ENCODE data around the gene SEMA3B.

Gene SEMA3B

DNA sequence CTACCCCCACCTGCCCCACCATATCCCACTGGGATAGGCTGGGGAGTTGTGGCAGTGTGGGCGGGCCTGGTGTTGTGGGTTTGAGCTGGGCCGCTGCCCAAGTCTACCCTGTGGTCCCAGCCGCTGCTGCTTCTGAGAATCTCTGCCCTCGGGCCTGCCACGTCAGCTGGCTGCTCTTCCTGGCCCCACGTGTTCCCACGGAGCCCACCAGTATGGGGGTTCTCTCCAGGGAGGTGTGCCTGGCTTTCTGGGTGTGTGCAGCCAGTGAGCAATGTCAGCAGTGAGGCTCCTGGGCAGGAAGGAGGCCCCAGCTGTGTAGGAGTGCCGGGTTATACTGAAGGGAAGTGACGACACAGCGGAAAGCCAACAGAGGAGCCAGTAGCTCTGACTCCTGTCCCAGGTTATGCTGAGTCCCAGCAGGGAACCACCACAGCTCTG is 22.4 kb upstream of the SEMA3B start (continued):
- TF ChIP-seq ZNF341 (tag by site-specific recombination; IDR thresholded peaks at IDR 0.05; ENCODE audit: low read depth): no peak
- no peak for TF ChIP-seq TCF7L2 (IDR thresholded peaks at IDR 0.05; ENCODE audit: borderline replicate concordance, low read depth, low read length)
- TF ChIP-seq, protein P1, sequence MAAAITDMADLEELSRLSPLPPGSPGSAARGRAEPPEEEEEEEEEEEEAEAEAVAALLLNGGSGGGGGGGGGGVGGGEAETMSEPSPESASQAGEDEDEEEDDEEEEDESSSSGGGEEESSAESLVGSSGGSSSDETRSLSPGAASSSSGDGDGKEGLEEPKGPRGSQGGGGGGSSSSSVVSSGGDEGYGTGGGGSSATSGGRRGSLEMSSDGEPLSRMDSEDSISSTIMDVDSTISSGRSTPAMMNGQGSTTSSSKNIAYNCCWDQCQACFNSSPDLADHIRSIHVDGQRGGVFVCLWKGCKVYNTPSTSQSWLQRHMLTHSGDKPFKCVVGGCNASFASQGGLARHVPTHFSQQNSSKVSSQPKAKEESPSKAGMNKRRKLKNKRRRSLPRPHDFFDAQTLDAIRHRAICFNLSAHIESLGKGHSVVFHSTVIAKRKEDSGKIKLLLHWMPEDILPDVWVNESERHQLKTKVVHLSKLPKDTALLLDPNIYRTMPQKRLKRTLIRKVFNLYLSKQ (tag by site-specific recombination; IDR thresholded peaks at IDR 0.05; ENCODE audit: borderline replicate concordance): no peak
- no peak for TF ChIP-seq ZNF248 (tag by site-specific recombination; IDR thresholded peaks at IDR 0.05)
- TF ChIP-seq, protein P2, sequence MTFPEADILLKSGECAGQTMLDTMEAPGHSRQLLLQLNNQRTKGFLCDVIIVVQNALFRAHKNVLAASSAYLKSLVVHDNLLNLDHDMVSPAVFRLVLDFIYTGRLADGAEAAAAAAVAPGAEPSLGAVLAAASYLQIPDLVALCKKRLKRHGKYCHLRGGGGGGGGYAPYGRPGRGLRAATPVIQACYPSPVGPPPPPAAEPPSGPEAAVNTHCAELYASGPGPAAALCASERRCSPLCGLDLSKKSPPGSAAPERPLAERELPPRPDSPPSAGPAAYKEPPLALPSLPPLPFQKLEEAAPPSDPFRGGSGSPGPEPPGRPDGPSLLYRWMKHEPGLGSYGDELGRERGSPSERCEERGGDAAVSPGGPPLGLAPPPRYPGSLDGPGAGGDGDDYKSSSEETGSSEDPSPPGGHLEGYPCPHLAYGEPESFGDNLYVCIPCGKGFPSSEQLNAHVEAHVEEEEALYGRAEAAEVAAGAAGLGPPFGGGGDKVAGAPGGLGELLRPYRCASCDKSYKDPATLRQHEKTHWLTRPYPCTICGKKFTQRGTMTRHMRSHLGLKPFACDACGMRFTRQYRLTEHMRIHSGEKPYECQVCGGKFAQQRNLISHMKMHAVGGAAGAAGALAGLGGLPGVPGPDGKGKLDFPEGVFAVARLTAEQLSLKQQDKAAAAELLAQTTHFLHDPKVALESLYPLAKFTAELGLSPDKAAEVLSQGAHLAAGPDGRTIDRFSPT (tag by site-specific recombination; IDR thresholded peaks at IDR 0.05): 0 out of 2 replicates have a peak, but pooled peaks have one; percentile 24
- peak; percentile 86 for TF ChIP-seq ZBTB20 (tag by site-specific recombination; IDR thresholded peaks at IDR 0.05)
- no peak for TF ChIP-seq ZNF23 (tag by site-specific recombination; IDR thresholded peaks at IDR 0.05; ENCODE audit: borderline replicate concordance)
- TF ChIP-seq ZNF701 (tag by site-specific recombination; IDR thresholded peaks at IDR 0.05): no peak
- no peak for TF ChIP-seq ZNF610 (tag by site-specific recombination; IDR thresholded peaks at IDR 0.05; ENCODE audit: borderline replicate concordance)
- no peak for TF ChIP-seq ZNF155 (tag by site-specific recombination; IDR thresholded peaks at IDR 0.05)
- no peak for TF ChIP-seq ZNF202 (tag by site-specific recombination; IDR thresholded peaks at IDR 0.05; ENCODE audit: borderline replicate concordance)
- TF ChIP-seq ZFP41 (tag by site-specific recombination; IDR thresholded peaks at IDR 0.05; ENCODE audit: borderline replicate concordance): no peak
- no peak for TF ChIP-seq SETDB1 (IDR thresholded peaks at IDR 0.05; ENCODE audit: insufficient read length, low read length)
- TF ChIP-seq GLIS2 (tag by site-specific recombination; IDR thresholded peaks at IDR 0.05): 0 out of 2 replicates have a peak, but pooled peaks have one; percentile 44

DNA sequence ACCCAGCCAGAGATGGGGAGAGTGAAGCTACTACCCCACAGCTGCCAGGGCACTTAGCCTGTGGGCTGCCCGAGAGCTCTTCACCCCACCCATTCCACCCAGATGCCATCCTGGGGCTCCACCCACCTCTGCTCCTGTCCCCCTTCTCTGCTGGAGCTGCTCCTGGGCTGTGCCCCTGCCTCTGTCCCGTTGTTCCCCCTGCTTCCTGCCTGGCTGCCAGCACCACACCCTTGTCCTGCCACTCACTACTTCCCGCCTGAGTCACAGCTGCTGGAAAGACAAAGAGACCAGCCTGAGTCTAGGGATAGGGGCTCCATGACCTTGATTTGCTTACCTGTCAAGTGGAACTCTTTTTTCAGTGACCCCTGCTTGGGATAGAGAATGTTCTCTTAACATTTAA is 20.6 kb upstream of the SEMA3B start:
- ChIA-PET CTCF (interaction anchor here (0.6 to 5.5 kb wide), 10 partner anchors 11 to 119 kb away, joined by 3 to 71 read pairs (median 4); partner anchors contain the start of genes GNAI2 and GNAT1), POLR2A (interaction anchor here (1.3 kb wide), 1 partner anchor 13 kb away, joined by 3 read pairs; the partner anchor contains the start of gene GNAI2)
- Histone ChIP-seq H3K4me1 (ENCODE audit: control insufficient read depth, insufficient read depth, low read length) (0 out of 2 replicates have a peak, but pooled peaks cover 4% of the 10 kb centered on the region), H3K27ac (ENCODE audit: extremely low read depth, low read depth, low read length) (no peak overlapping the region), H3K4me3 (ENCODE audit: low read depth, low read length) (no peak overlapping the region), H3K36me3 (ENCODE audit: control insufficient read depth in 2 of 2, insufficient read depth in 1 of 2, low read length in 2 of 2) (peaks cover 0 to 21% of the 10 kb centered on the region in 2 experiments; a peak in 2 of 3 replicates), H3K9me3 (ENCODE audit: control insufficient read depth, insufficient read depth, low read depth, low read length) (no peaks in the 10 kb centered on the region)
- no peak for TF ChIP-seq ZNF548 (tag by site-specific recombination; IDR thresholded peaks at IDR 0.05)
- peak; percentile 56 for TF ChIP-seq KLF1 (tag by site-specific recombination; IDR thresholded peaks at IDR 0.05)

DNA sequence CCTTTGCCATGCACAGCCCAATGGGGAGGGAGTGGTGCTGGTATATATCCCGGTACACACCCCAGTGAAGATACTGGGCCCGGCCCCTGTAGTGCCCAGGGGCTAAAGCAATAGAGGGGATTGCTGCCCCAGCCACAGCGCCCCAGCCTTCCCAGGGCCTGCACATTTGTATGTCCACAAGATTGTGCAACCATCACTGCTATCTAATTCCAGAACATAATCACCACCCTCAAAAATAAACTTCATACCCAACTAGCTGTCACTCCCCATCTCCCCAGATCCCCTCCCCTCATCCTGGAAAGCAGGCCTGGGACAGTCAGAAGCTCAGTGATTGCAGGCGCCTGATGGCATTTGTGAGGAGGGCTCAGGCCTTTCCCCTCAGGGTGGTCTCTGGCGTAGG is 19.5 kb upstream of the SEMA3B start:
- Histone ChIP-seq H3K27ac (ENCODE audit: extremely low read depth, low read depth, low read length) (no peak overlapping the region), H3K4me3 (ENCODE audit: low read depth, low read length) (no peak overlapping the region), H3K36me3 (ENCODE audit: control insufficient read depth in 2 of 2, insufficient read depth in 1 of 2, low read length in 2 of 2) (peaks cover 0 to 26% of the 10 kb centered on the region in 2 experiments; a peak in 2 of 3 replicates), H3K9me3 (ENCODE audit: control insufficient read depth, insufficient read depth, low read depth, low read length) (no peaks in the 10 kb centered on the region), H3K4me1 (ENCODE audit: control insufficient read depth, insufficient read depth, low read length) (0 out of 2 replicates have a peak, but pooled peaks cover 4% of the 10 kb centered on the region)
- ChIA-PET CTCF (interaction anchor here (0.8 to 5.5 kb wide), 4 partner anchors 21 to 103 kb away, joined by 4 to 71 read pairs (median 4); partner anchors contain the start of gene GNAT1), POLR2A (interaction anchor here (1.2 kb wide), 1 partner anchor 22 kb away, joined by 3 read pairs; no protein-coding TSS in a partner anchor)
- TF ChIP-seq, protein P3, sequence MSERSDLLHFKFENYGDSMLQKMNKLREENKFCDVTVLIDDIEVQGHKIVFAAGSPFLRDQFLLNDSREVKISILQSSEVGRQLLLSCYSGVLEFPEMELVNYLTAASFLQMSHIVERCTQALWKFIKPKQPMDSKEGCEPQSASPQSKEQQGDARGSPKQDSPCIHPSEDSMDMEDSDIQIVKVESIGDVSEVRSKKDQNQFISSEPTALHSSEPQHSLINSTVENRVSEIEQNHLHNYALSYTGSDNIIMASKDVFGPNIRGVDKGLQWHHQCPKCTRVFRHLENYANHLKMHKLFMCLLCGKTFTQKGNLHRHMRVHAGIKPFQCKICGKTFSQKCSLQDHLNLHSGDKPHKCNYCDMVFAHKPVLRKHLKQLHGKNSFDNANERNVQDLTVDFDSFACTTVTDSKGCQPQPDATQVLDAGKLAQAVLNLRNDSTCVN (tag by site-specific recombination; optimal IDR thresholded peaks at IDR 0.05): no peak
- TF ChIP-seq KLF16 (tag by site-specific recombination; IDR thresholded peaks at IDR 0.05): no peak
- TF ChIP-seq ZNF426 (tag by site-specific recombination; IDR thresholded peaks at IDR 0.05): no peak
- no peak for TF ChIP-seq ZBTB21 (tag by site-specific recombination; IDR thresholded peaks at IDR 0.05)
- TF ChIP-seq ZNF24 (tag by site-specific recombination; IDR thresholded peaks at IDR 0.05): no peak
- TF ChIP-seq, protein P4, sequence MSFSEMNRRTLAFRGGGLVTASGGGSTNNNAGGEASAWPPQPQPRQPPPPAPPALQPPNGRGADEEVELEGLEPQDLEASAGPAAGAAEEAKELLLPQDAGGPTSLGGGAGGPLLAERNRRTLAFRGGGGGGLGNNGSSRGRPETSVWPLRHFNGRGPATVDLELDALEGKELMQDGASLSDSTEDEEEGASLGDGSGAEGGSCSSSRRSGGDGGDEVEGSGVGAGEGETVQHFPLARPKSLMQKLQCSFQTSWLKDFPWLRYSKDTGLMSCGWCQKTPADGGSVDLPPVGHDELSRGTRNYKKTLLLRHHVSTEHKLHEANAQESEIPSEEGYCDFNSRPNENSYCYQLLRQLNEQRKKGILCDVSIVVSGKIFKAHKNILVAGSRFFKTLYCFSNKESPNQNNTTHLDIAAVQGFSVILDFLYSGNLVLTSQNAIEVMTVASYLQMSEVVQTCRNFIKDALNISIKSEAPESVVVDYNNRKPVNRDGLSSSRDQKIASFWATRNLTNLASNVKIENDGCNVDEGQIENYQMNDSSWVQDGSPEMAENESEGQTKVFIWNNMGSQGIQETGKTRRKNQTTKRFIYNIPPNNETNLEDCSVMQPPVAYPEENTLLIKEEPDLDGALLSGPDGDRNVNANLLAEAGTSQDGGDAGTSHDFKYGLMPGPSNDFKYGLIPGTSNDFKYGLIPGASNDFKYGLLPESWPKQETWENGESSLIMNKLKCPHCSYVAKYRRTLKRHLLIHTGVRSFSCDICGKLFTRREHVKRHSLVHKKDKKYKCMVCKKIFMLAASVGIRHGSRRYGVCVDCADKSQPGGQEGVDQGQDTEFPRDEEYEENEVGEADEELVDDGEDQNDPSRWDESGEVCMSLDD (tag by site-specific recombination; IDR thresholded peaks at IDR 0.05): no peak
- TF ChIP-seq ZNF654 (tag by site-specific recombination; IDR thresholded peaks at IDR 0.05; ENCODE audit: low read depth): no peak
- no peak for TF ChIP-seq ZNF423 (tag by site-specific recombination; IDR thresholded peaks at IDR 0.05)
- TF ChIP-seq, protein P1 (tag by site-specific recombination; IDR thresholded peaks at IDR 0.05; ENCODE audit: borderline replicate concordance): no peak
- no peak for TF ChIP-seq GLIS2 (tag by site-specific recombination; IDR thresholded peaks at IDR 0.05)
